ENCODE data around the gene MST1.

Gene MST1

GRCh38 chr3:49656541-49657112, 32.6 kb downstream of the MST1 start:
- DNase-seq (ENCODE audit: low read depth): no peak

GRCh38 chr3:49655731-49656285, 33.5 kb downstream of the MST1 start:
- DNase-seq (ENCODE audit: low read depth): no peak

GRCh38 chr3:49654955-49655556, 34.2 kb downstream of the MST1 start:
- DNase-seq (ENCODE audit: low read depth): no peak

GRCh38 chr3:49654176-49654825, 35.0 kb downstream of the MST1 start:
- no peak for DNase-seq (ENCODE audit: low read depth)

GRCh38 chr3:49653621-49654020, 35.7 kb downstream of the MST1 start:
- no peak for DNase-seq (ENCODE audit: low read depth)

GRCh38 chr3:49652903-49653415, 36.3 kb downstream of the MST1 start:
- no peak for DNase-seq (ENCODE audit: low read depth)

- DNase-seq (ENCODE audit: low read depth): no peak
Measured at GRCh38 chr3:49652218-49652902, 36.9 kb downstream of the MST1 start.

- DNase-seq (ENCODE audit: low read depth): no peak
Measured at GRCh38 chr3:49650637-49651036, 38.6 kb downstream of the MST1 start.

GRCh38 chr3:49650177-49650576, 39.1 kb downstream of the MST1 start:
- no peak for DNase-seq (ENCODE audit: low read depth)

GRCh38 chr3:49649576-49649975, 39.7 kb downstream of the MST1 start:
- no peak for DNase-seq (ENCODE audit: low read depth)

- no peak for DNase-seq (ENCODE audit: low read depth)
Measured at GRCh38 chr3:49648354-49649019, 40.8 kb downstream of the MST1 start.

- no peak for DNase-seq (ENCODE audit: low read depth)
Measured at GRCh38 chr3:49647741-49648140, 41.5 kb downstream of the MST1 start.

GRCh38 chr3:49646236-49646635, 43.0 kb downstream of the MST1 start:
- no peak for DNase-seq (ENCODE audit: low read depth)

- DNase-seq (ENCODE audit: low read depth): no peak
Measured at GRCh38 chr3:49644684-49645083, 44.6 kb downstream of the MST1 start.

- DNase-seq (ENCODE audit: low read depth): no peak
Measured at GRCh38 chr3:49642708-49643145, 46.5 kb downstream of the MST1 start.

GRCh38 chr3:49641921-49642707, 47.2 kb downstream of the MST1 start:
- DNase-seq (ENCODE audit: low read depth): no peak

GRCh38 chr3:49641292-49641691, 48.0 kb downstream of the MST1 start:
- no peak for DNase-seq (ENCODE audit: low read depth)

GRCh38 chr3:49639551-49639950, 49.7 kb downstream of the MST1 start:
- no peak for DNase-seq (ENCODE audit: low read depth)

- peak; percentile 30 for DNase-seq (ENCODE audit: low read depth)
Measured at GRCh38 chr3:49638445-49638844, 50.8 kb downstream of the MST1 start.

GRCh38 chr3:49636883-49637609, 52.2 kb downstream of the MST1 start:
- DNase-seq (ENCODE audit: low read depth): no peak
